Measurements from ENCODE around the gene DYNLT1.

DNA sequence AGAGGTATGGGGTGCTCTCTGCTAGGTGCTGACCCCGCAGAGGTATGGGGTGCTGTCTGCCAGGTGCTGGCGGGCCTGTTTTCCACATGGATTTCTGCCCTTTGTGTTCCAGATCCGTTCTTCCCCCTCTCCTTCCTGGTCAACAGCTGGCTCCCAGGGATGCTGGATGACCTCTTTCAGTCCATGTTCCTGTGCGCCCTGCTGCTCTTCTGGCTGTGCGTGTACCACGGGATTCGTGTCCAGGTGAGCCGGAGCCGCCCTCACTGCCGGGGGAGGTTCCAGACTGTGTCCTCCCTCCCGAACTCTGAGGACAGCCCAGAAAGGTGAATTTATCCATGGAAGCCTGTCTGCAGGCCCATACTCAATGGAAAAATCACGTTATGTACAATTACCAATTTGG, 36.3 kb downstream of the DYNLT1 start:
- TF ChIP-seq, protein P1, sequence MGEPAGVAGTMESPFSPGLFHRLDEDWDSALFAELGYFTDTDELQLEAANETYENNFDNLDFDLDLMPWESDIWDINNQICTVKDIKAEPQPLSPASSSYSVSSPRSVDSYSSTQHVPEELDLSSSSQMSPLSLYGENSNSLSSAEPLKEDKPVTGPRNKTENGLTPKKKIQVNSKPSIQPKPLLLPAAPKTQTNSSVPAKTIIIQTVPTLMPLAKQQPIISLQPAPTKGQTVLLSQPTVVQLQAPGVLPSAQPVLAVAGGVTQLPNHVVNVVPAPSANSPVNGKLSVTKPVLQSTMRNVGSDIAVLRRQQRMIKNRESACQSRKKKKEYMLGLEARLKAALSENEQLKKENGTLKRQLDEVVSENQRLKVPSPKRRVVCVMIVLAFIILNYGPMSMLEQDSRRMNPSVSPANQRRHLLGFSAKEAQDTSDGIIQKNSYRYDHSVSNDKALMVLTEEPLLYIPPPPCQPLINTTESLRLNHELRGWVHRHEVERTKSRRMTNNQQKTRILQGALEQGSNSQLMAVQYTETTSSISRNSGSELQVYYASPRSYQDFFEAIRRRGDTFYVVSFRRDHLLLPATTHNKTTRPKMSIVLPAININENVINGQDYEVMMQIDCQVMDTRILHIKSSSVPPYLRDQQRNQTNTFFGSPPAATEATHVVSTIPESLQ (CRISPR knock-in tag; IDR thresholded peaks at IDR 0.05) = no peak
- no peak for TF ChIP-seq ADNP (tag; IDR thresholded peaks at IDR 0.05)
